Subcutaneous adipose tissue (tissue), 4 donors: Measurements from ENCODE around the gene TSKU. TPM values are rescaled to one million over a fixed set of nuclear protein-coding genes. Genes with fewer than 3 reads are reported as not detected.

ENCODE experiments used
- total RNA-seq, 4 donors: library from RNA; depleted of rRNA; stranded (reverse); fragments of >200 nt; gene quantifications; one replicate each; pipeline ENCODE4 v1.1.0, GENCODE V29; 2016
- TF ChIP-seq, protein P1 (sequence below): fragments of 450-650 bp; IDR thresholded peaks from one replicate; pipeline ENCODE4 v1.5.1; 2016; ENCODE audit warnings: low read depth, mild to moderate bottlenecking, control low read depth, antibody characterized with exemption, moderate library complexity

The TSKU gene
- total RNA-seq, 4 donors from 2014 or later: 78.9 to 385 (median 157) TPM

DNA sequence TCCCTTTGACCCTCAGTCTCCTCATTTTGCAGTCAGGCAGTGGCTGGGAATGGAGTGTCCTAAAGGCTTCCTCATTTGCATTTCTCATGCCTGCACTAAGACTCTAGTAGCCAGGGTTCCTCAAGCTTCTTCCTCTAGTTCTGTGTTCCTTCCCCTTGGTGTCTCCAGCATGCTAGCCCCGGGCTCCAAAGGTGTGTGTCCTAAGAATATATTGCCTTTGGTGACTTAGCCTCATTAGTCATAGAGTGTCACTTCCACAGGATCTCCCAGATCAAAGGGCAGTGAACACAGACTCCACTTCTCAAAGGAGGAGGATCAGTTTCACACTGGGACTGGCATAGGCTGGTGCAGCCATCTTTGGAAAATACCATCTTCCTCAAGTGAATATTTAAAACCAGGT, 56.2 kb downstream of the TSKU start:
- TF ChIP-seq, protein P1, sequence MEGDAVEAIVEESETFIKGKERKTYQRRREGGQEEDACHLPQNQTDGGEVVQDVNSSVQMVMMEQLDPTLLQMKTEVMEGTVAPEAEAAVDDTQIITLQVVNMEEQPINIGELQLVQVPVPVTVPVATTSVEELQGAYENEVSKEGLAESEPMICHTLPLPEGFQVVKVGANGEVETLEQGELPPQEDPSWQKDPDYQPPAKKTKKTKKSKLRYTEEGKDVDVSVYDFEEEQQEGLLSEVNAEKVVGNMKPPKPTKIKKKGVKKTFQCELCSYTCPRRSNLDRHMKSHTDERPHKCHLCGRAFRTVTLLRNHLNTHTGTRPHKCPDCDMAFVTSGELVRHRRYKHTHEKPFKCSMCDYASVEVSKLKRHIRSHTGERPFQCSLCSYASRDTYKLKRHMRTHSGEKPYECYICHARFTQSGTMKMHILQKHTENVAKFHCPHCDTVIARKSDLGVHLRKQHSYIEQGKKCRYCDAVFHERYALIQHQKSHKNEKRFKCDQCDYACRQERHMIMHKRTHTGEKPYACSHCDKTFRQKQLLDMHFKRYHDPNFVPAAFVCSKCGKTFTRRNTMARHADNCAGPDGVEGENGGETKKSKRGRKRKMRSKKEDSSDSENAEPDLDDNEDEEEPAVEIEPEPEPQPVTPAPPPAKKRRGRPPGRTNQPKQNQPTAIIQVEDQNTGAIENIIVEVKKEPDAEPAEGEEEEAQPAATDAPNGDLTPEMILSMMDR: no peak

- TF ChIP-seq, protein P1: no peak
Observed at GRCh38 chr11:76841923-76842452, 58.8 kb downstream of the TSKU start.

GRCh38 chr11:76843907-76844306, 60.8 kb downstream of the TSKU start:
- TF ChIP-seq, protein P1: no peak

- TF ChIP-seq, protein P1: no peak
Observed at GRCh38 chr11:76844511-76844910, 61.4 kb downstream of the TSKU start.

GRCh38 chr11:76845069-76845468, 61.9 kb downstream of the TSKU start:
- TF ChIP-seq, protein P1: no peak

DNA sequence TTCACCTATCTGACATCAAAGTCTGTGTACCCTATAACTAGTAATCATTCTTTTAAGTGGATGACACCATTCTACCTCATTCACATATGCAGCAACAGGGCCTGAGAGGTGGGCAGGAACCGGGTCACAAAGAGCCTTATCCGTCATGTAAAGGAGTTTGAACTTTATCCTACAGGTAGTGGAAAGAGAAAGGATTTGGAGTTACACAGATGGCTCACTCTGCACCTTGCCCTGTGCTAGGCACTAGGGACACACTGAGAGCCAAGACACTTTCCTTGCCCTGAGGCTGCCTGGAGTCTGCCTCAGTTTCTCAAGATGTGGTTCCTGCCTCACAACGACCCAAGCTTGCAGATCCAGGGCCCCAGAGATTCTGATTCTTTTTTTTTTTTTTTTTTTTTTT, 63.3 kb downstream of the TSKU start:
- TF ChIP-seq, protein P1: no peak

Other genes starting within 250 kb of the TSKU start
- gene LRRC32, start 112.6 kb upstream of the TSKU start, total RNA-seq: 10 to 100 TPM; 30.1 to 93.6 (median 57.6) TPM
- gene ACER3, start 77.6 kb downstream of the TSKU start, total RNA-seq: 10 to 100 TPM; 28.6 to 39.4 (median 31.5) TPM